Peyer's patch (tissue), 4 donors: ENCODE measurements around the gene URAD. TPM values are rescaled to one million over a fixed set of nuclear protein-coding genes. Genes with fewer than 3 reads are reported as not detected.

Source experiments
- DNase-seq, 3 donors: peaks; one replicate each; pipeline ENCODE4 v3.0.0-alpha.2; 2017 to 2019
- H3K27ac ChIP-seq, 4 donors: fragments of 200-600 bp; sonication (generic); one replicate each; pipeline ENCODE4 v1.5.1; 2016 to 2019
- H3K27me3 ChIP-seq, 2 donors: fragments of 200-600 bp; sonication (generic); one replicate each; pipeline ENCODE4 v1.5.1; 2019
- H3K36me3 ChIP-seq, 3 donors: fragments of 200-600 bp; sonication (generic); one replicate each; pipeline ENCODE4 v1.5.1; 2016 to 2019
- H3K4me1 ChIP-seq, 4 donors: fragments of 200-600 bp; sonication (generic); one replicate each; pipeline ENCODE4 v1.5.1; 2016 to 2019
- H3K4me3 ChIP-seq, 4 donors: fragments of 200-600 bp; sonication (generic); 1 replicate in 3 of 4; 2 replicates in 1 of 4; pipeline ENCODE4 v1.5.1; 2016 to 2019; ENCODE audit warnings: mild to moderate bottlenecking in 1 of 4
- H3K9me3 ChIP-seq, 4 donors: fragments of 200-600 bp; sonication (generic); one replicate each; pipeline ENCODE4 v1.5.1; 2016 to 2019; ENCODE audit warnings: mild to moderate bottlenecking in 1 of 4
- CTCF ChIP-seq, 6 experiments: fragments of 450-650 bp in 4 of 6; fragments of 200-600 bp in 2 of 6; sonication (generic) in 1 of 6; IDR thresholded peaks; one replicate each; pipeline ENCODE4 v1.5.1; 2017 to 2019; ENCODE audit warnings: antibody characterized with exemption in 6 of 6, mild to moderate bottlenecking in 3 of 6, moderate library complexity in 1 of 6
- POLR2A ChIP-seq, 2 donors: fragments of 450-650 bp; IDR thresholded peaks; one replicate each; pipeline ENCODE4 v1.5.1; 2017; ENCODE audit warnings: antibody characterized with exemption in 2 of 2, mild to moderate bottlenecking in 2 of 2, moderate library complexity in 2 of 2
- total RNA-seq, 4 donors: library from RNA; depleted of rRNA; stranded (reverse); fragments of >200 nt; gene quantifications; one replicate each; pipeline ENCODE4 v1.1.0, GENCODE V29; 2016

URAD gene
- total RNA-seq, 4 donors from 2014 or later, result 38.0 to 144 (median 99.0) TPM

GRCh38 chr13:27942972-27943371 lies 45.5 kb downstream of the URAD start:
- Histone ChIP-seq H3K27me3 (no peaks in the 10 kb centered on the region), H3K4me3 (no peak overlapping the region), H3K27ac (no peak overlapping the region), H3K9me3 (peaks cover 0 to 4% (median 0%) of the 10 kb centered on the region in 4 donors), H3K36me3 (no peaks in the 10 kb centered on the region), H3K4me1 (no peaks in the 10 kb centered on the region)
- TF ChIP-seq POLR2A (IDR thresholded peaks at IDR 0.05), result no peak
- no peak for TF ChIP-seq CTCF (IDR thresholded peaks at IDR 0.05)
- DNase-seq, result no peak

GRCh38 chr13:27933580-27934328 lies 54.7 kb downstream of the URAD start:
- peaks cover 0 to 11% of the 10 kb centered on the region in 2 donors for H3K27me3 ChIP-seq
- H3K4me3 ChIP-seq, result no peak overlapping the region
- TF ChIP-seq POLR2A (IDR thresholded peaks at IDR 0.05) (no peak), CTCF (IDR thresholded peaks at IDR 0.05) (no peak)
- H3K27ac ChIP-seq, result no peak overlapping the region
- no peaks in the 10 kb centered on the region for H3K36me3 ChIP-seq
- H3K9me3 ChIP-seq, result no peaks in the 10 kb centered on the region
- DNase-seq, result no peak
- H3K4me1 ChIP-seq, result no peaks in the 10 kb centered on the region

GRCh38 chr13:27933118-27933517 lies 55.4 kb downstream of the URAD start:
- no peaks in the 10 kb centered on the region for H3K4me1 ChIP-seq
- no peak for DNase-seq
- no peak overlapping the region for H3K4me3 ChIP-seq
- H3K27ac ChIP-seq, result no peak overlapping the region
- peaks cover 0 to 18% of the 10 kb centered on the region in 2 donors for H3K27me3 ChIP-seq
- no peaks in the 10 kb centered on the region for H3K36me3 ChIP-seq
- no peaks in the 10 kb centered on the region for H3K9me3 ChIP-seq
- TF ChIP-seq POLR2A (IDR thresholded peaks at IDR 0.05) (no peak), CTCF (IDR thresholded peaks at IDR 0.05) (no peak)

- no peak for TF ChIP-seq CTCF (IDR thresholded peaks at IDR 0.05)
- TF ChIP-seq POLR2A (IDR thresholded peaks at IDR 0.05), result no peak
- Histone ChIP-seq H3K27ac (no peak overlapping the region), H3K27me3 (peaks cover 4 to 28% of the 10 kb centered on the region in 2 donors)
Observed at GRCh38 chr13:27929868-27930267, 58.6 kb downstream of the URAD start.

GRCh38 chr13:27928805-27929753 lies 59.4 kb downstream of the URAD start:
- peaks cover 4 to 36% of the 10 kb centered on the region in 2 donors for H3K27me3 ChIP-seq
- no peak overlapping the region for H3K27ac ChIP-seq
- H3K4me3 ChIP-seq, result no peak overlapping the region

More at GRCh38 chr13:27929868-27930267, 58.6 kb downstream of the URAD start:
- peaks cover 0 to 5% (median 0%) of the 10 kb centered on the region in 4 donors for H3K4me1 ChIP-seq
- no peaks in the 10 kb centered on the region for H3K36me3 ChIP-seq
- no peak overlapping the region for H3K4me3 ChIP-seq
- DNase-seq, result no peak
- peaks cover 0 to 1% (median 0%) of the 10 kb centered on the region in 4 donors for H3K9me3 ChIP-seq

More at GRCh38 chr13:27928805-27929753, 59.4 kb downstream of the URAD start:
- peaks cover 0 to 7% (median 3%) of the 10 kb centered on the region in 4 donors for H3K4me1 ChIP-seq
- TF ChIP-seq CTCF (IDR thresholded peaks at IDR 0.05) (no peak), POLR2A (IDR thresholded peaks at IDR 0.05) (no peak)
- H3K36me3 ChIP-seq, result no peaks in the 10 kb centered on the region
- H3K9me3 ChIP-seq, result peaks cover 0 to 5% (median 0%) of the 10 kb centered on the region in 4 donors
- no peak for DNase-seq
